GM12892 (cell line): ENCODE measurements around the gene NFKBIB. TPM values are rescaled to one million over a fixed set of nuclear protein-coding genes. Genes with fewer than 3 reads are reported as not detected.
"Not testable (repeated sequence)": the region's sequence is repeated elsewhere in the genome, so short reads cannot be mapped to it uniquely, and the experiment has no call there.

Experiments
- DNase-seq: peaks from one replicate; pipeline ENCODE4 v3.0.0; 2011; ENCODE audit not compliant: insufficient read length
- FAIRE-seq: peaks from 2 replicates; lab custom pipeline; 2011; peaks lifted over from hg19 to GRCh38; lab: Jason Lieb, UNC
- POLR2A ChIP-seq: IDR thresholded peaks from 2 replicates; pipeline ENCODE4 v1.6.1; 2011; ENCODE audit warnings: low read depth, low read length, control low read depth
- POLR2AphosphoS5 ChIP-seq: IDR thresholded peaks from 2 replicates; pipeline ENCODE4 v1.6.1; 2011; ENCODE audit warnings: low read depth, low read length, control low read depth
- TAF1 ChIP-seq: IDR thresholded peaks from 2 replicates; pipeline ENCODE4 v1.6.1; 2011; ENCODE audit warnings: low read depth, mild to moderate bottlenecking, control low read depth, low read length, borderline replicate concordance
- polyA plus RNA-seq: library from polyadenylated mRNA; unstranded; fragments of >200 nt; gene quantifications from one replicate; pipeline ENCODE4 v1.2.1, GENCODE V29; 2012; ENCODE audit warnings: missing spikeins, inconsistent platforms; ENCODE audit not compliant: missing spikeins

NFKBIB gene
- 9.8 TPM for polyA plus RNA-seq

- peak; percentile 99 for FAIRE-seq
These were observed at the start of gene NFKBIB, which contains the start of gene SIRT2 for GRCh38 chr19:38899447-38900201. Gene NFKBIB (plus strand): TSS chr19:38899969. CDS start chr19:38900033, 64 bp downstream. Gene SIRT2 (minus strand): TSS chr19:38899618. CDS start chr19:38899521, 97 bp downstream.

GRCh38 chr19:38850436-38850975 lies 49.3 kb upstream of the NFKBIB start:
- FAIRE-seq (no peak), DNase-seq (peak; percentile 79)

More at GRCh38 chr19:38899447-38900201, at the start of gene NFKBIB, which contains the start of gene SIRT2:
- peak; percentile 97 for DNase-seq
- TF ChIP-seq TAF1 (no peak), POLR2AphosphoS5 (0 out of 2 replicates have a peak, but pooled peaks have one; percentile 11), POLR2A (peak; percentile 49; the same call in 1 of the 2 replicates)

GRCh38 chr19:38850976-38851621 lies 48.7 kb upstream of the NFKBIB start:
- FAIRE-seq = no peak
- no peak for DNase-seq
- TF ChIP-seq POLR2A (peak; percentile 22; the same call in 1 of the 2 replicates), POLR2AphosphoS5 (no peak; the same call in 1 of the 2 replicates)

More at GRCh38 chr19:38850436-38850975, 49.3 kb upstream of the NFKBIB start:
- TF ChIP-seq POLR2AphosphoS5 (peak; percentile 76), TAF1 (peak; percentile 55; the same call in 1 of the 2 replicates), POLR2A (peak; percentile 77)

- 0 out of 2 replicates have a peak, but pooled peaks have one; percentile 40 for TF ChIP-seq POLR2AphosphoS5
- TF ChIP-seq TAF1 = 0 out of 2 replicates have a peak, but pooled peaks have one; percentile 5
- peak; percentile 32; the same call in 1 of the 2 replicates for TF ChIP-seq POLR2A
- FAIRE-seq = peak; percentile 97
These were observed 48.0 kb upstream of the NFKBIB start for GRCh38 chr19:38851622-38852230.

GRCh38 chr19:38852231-38853044 lies 47.3 kb upstream of the NFKBIB start:
- DNase-seq = no peak
- TF ChIP-seq POLR2AphosphoS5 (peak; percentile 78), TAF1 (peak; percentile 44; the same call in 1 of the 2 replicates), POLR2A (peak; percentile 60)
- peak; percentile 90 for FAIRE-seq

More at GRCh38 chr19:38851622-38852230, 48.0 kb upstream of the NFKBIB start:
- DNase-seq = peak; percentile 75

- TF ChIP-seq POLR2A = no peak
- TF ChIP-seq POLR2AphosphoS5 = no peak
- no peak for TF ChIP-seq TAF1
- DNase-seq (no peak), FAIRE-seq (no peak)
These were observed 46.6 kb upstream of the NFKBIB start for GRCh38 chr19:38853214-38853613.

GRCh38 chr19:38854961-38855360 lies 44.8 kb upstream of the NFKBIB start:
- FAIRE-seq = not testable (repeated sequence)

GRCh38 chr19:38855751-38856150 lies 44.0 kb upstream of the NFKBIB start:
- DNase-seq, FAIRE-seq: not testable (repeated sequence)

More at GRCh38 chr19:38854961-38855360, 44.8 kb upstream of the NFKBIB start:
- DNase-seq = not testable (repeated sequence)

GRCh38 chr19:38856813-38857212 lies 43.0 kb upstream of the NFKBIB start:
- TF ChIP-seq POLR2AphosphoS5 (no peak), TAF1 (no peak), POLR2A (no peak)

GRCh38 chr19:38859631-38860204 lies 40.1 kb upstream of the NFKBIB start:
- FAIRE-seq, DNase-seq: not testable (repeated sequence)

More at GRCh38 chr19:38856813-38857212, 43.0 kb upstream of the NFKBIB start:
- DNase-seq = no peak
- no peak for FAIRE-seq

GRCh38 chr19:38861368-38861767 lies 38.4 kb upstream of the NFKBIB start:
- TF ChIP-seq TAF1 = no peak
- no peak for TF ChIP-seq POLR2AphosphoS5
- TF ChIP-seq POLR2A = no peak
- DNase-seq (no peak), FAIRE-seq (no peak)
